ENCODE results near the gene SLX9.

GRCh38 chr21:44987886-44988606, 48.2 kb downstream of the SLX9 start:
- TF ChIP-seq CTCF (IDR thresholded peaks at IDR 0.05), result no peak
- no peak for TF ChIP-seq POLR2A (IDR thresholded peaks at IDR 0.05)

All from stomach (tissue), 4 donors.